Mesenchymal stem cell (in vitro differentiated cells and primary cell): ENCODE data around the gene CFL1.

Experiments
- DNase-seq: peaks from one replicate; pipeline ENCODE4 v3.0.0-alpha.2; 2013
- H2AFZ ChIP-seq: one replicate; pipeline ENCODE4 v1.6.1; 2013; ENCODE audit warnings: low read depth, mild to moderate bottlenecking, control low read depth, inconsistent platforms, low read length, moderate library complexity
- H2AK5ac ChIP-seq: 2 replicates; pipeline ENCODE4 v1.6.1; 2013; ENCODE audit warnings: low read length, moderate library complexity, mild to moderate bottlenecking, inconsistent platforms; ENCODE audit not compliant: severe bottlenecking
- H2BK120ac ChIP-seq: one replicate; pipeline ENCODE4 v1.6.1; 2013; ENCODE audit warnings: low read depth, mild to moderate bottlenecking, inconsistent platforms, low read length, moderate library complexity
- H2BK12ac ChIP-seq, 2 experiments: one replicate each; pipeline ENCODE4 v1.6.1; 2013; ENCODE audit warnings: inconsistent platforms in 2 of 2, low read length in 2 of 2, mild to moderate bottlenecking in 2 of 2, moderate library complexity in 2 of 2, control low read depth in 1 of 2
- H2BK15ac ChIP-seq: one replicate; pipeline ENCODE4 v1.6.1; 2013; ENCODE audit warnings: mild to moderate bottlenecking, low read depth, inconsistent platforms; ENCODE audit not compliant: poor library complexity, severe bottlenecking
- H2BK5ac ChIP-seq: 2 replicates; pipeline ENCODE4 v1.6.1; 2013; ENCODE audit warnings: low read depth, mild to moderate bottlenecking, low read length, control low read depth, inconsistent platforms; ENCODE audit not compliant: poor library complexity, severe bottlenecking
- H3K14ac ChIP-seq, 2 experiments: one replicate each; pipeline ENCODE4 v1.6.1; 2013; ENCODE audit warnings: inconsistent platforms in 2 of 2, low read length in 2 of 2, control low read depth in 1 of 2, mild to moderate bottlenecking in 1 of 2, moderate library complexity in 1 of 2
- H3K18ac ChIP-seq, 2 experiments: one replicate each; pipeline ENCODE4 v1.6.1; 2013; ENCODE audit warnings: inconsistent platforms in 2 of 2, low read length in 2 of 2, control low read depth in 1 of 2, low read depth in 1 of 2, mild to moderate bottlenecking in 1 of 2
- H3K23ac ChIP-seq, 2 experiments: one replicate each; pipeline ENCODE4 v1.6.1; 2013; ENCODE audit warnings: inconsistent platforms in 2 of 2, low read length in 2 of 2, mild to moderate bottlenecking in 2 of 2, moderate library complexity in 2 of 2, control low read depth in 1 of 2
- H3K27ac ChIP-seq: 2 replicates; pipeline ENCODE4 v1.5.1; 2013; ENCODE audit warnings: mild to moderate bottlenecking, moderate library complexity, low read length, control low read depth, inconsistent platforms; ENCODE audit not compliant: poor library complexity, severe bottlenecking
- H3K27me3 ChIP-seq, 2 experiments: 2 replicates each; pipeline versions ENCODE4 v1.6.1 to v1.7.0; 2013; ENCODE audit warnings: low read length in 2 of 2, mild to moderate bottlenecking in 2 of 2, moderate library complexity in 2 of 2, control low read depth in 1 of 2, inconsistent platforms in 1 of 2; ENCODE audit not compliant: control insufficient read depth in 1 of 2, insufficient read depth in 1 of 2
- H3K36me3 ChIP-seq, 2 experiments: 2 replicates each; pipeline versions ENCODE4 v1.6.1 to v1.7.0; 2013; ENCODE audit warnings: low read length in 2 of 2, control low read depth in 1 of 2, inconsistent platforms in 1 of 2, low read depth in 1 of 2, mild to moderate bottlenecking in 1 of 2; ENCODE audit not compliant: insufficient read depth in 2 of 2, control insufficient read depth in 1 of 2
- H3K4ac ChIP-seq, 2 experiments: one replicate each; pipeline ENCODE4 v1.6.1; 2013; ENCODE audit warnings: inconsistent platforms in 2 of 2, low read length in 2 of 2, mild to moderate bottlenecking in 2 of 2, moderate library complexity in 2 of 2, control low read depth in 1 of 2, low read depth in 1 of 2
- H3K4me1 ChIP-seq: 2 replicates; pipeline ENCODE4 v1.6.1; 2013; ENCODE audit warnings: low read depth, low read length, control low read depth; ENCODE audit not compliant: control insufficient read depth, insufficient read depth
- H3K4me2 ChIP-seq: 2 replicates; pipeline ENCODE4 v1.6.1; 2013; ENCODE audit warnings: low read length, mild to moderate bottlenecking, inconsistent platforms; ENCODE audit not compliant: poor library complexity, severe bottlenecking
- H3K4me3 ChIP-seq, 2 experiments: 2 replicates each; pipeline versions ENCODE4 v1.5.1 to v1.7.0; 2013; ENCODE audit warnings: low read length in 2 of 2, mild to moderate bottlenecking in 2 of 2, control low read depth in 1 of 2, low read depth in 1 of 2; ENCODE audit not compliant: insufficient read depth in 1 of 2
- H3K79me1 ChIP-seq: replicated peaks from 2 replicates; pipeline ENCODE4 v1.6.1; 2013; ENCODE audit warnings: mild to moderate bottlenecking, control low read depth, low read length, inconsistent platforms; ENCODE audit not compliant: poor library complexity, severe bottlenecking
- H3K9ac ChIP-seq: 2 replicates; pipeline ENCODE4 v1.7.0; 2013; ENCODE audit warnings: mild to moderate bottlenecking, low read length, moderate library complexity
- H3K9me3 ChIP-seq: 2 replicates; pipeline ENCODE4 v1.7.0; 2013; ENCODE audit warnings: mild to moderate bottlenecking, low read length; ENCODE audit not compliant: control insufficient read depth
- H4K8ac ChIP-seq: one replicate; pipeline ENCODE4 v1.6.1; 2013; ENCODE audit warnings: inconsistent platforms, mild to moderate bottlenecking, low read length, moderate library complexity
- H4K91ac ChIP-seq: one replicate; pipeline ENCODE4 v1.6.1; 2013; ENCODE audit warnings: mild to moderate bottlenecking, low read length, inconsistent platforms
- WGBS: methylation state at CpG from one replicate; pipeline ENCODE4 v1.1.7; 2013; ENCODE audit warnings: mixed read lengths; 5-methylcytosine and 5-hydroxymethylcytosine counted together

The CFL1 gene

GRCh38 chr11:65900899-65901180, 42.9 kb upstream of the CFL1 start:
- Histone ChIP-seq H3K4me3 (peak overlapping the region in 1 of 2 experiments; percentile 98), H3K9ac (peak overlapping the region; percentile 67), H3K9me3 (no peaks in the 10 kb centered on the region), H2BK120ac (no peak overlapping the region), H2BK15ac (peak overlapping the region; percentile 20), H3K23ac (no peak overlapping the region), H3K4me2 (peak overlapping the region; percentile 92), H3K27ac (peak overlapping the region; percentile 66), H3K27me3 (no peaks in the 10 kb centered on the region), H2BK12ac (peak overlapping the region in 1 of 2 experiments; percentile 52), H4K8ac (no peak overlapping the region), H3K36me3 (peaks cover 15 to 23% of the 10 kb centered on the region in 2 experiments), H3K18ac (no peak overlapping the region), H2AK5ac (no peak overlapping the region), H3K4me1 (peaks cover 40% of the 10 kb centered on the region), H2BK5ac (no peak overlapping the region), H4K91ac (no peak overlapping the region), H3K14ac (no peak overlapping the region), H2AFZ (no peak overlapping the region), H3K4ac (no peak overlapping the region), H3K79me1 (peaks cover 2% of the 10 kb centered on the region)
- no peak for DNase-seq
- WGBS = 83% methylated on average over 8 of the region's 11 CpGs

GRCh38 chr11:65900125-65900898, 42.3 kb upstream of the CFL1 start, which contains the start of gene FOSL1:
FOSL1 (minus strand) TSS chr11:65900388; CDS start chr11:65900339, 49 bp downstream.
- Histone ChIP-seq H3K27me3 (no peaks in the 10 kb centered on the region), H3K9ac (peak within 1 kb of the TSS; percentile 100), H3K18ac (peak within 1 kb of the TSS; percentile 78 to 95), H3K23ac (peak within 1 kb of the TSS in 1 of 2 experiments; percentile 97), H2BK12ac (peak within 1 kb of the TSS; percentile 52 to 95), H2BK15ac (peak within 1 kb of the TSS; percentile 73), H3K9me3 (no peaks in the 10 kb centered on the region), H2BK120ac (peak within 1 kb of the TSS; percentile 82), H3K4me2 (peak within 1 kb of the TSS; percentile 92), H2AK5ac (peak within 1 kb of the TSS; percentile 57), H3K36me3 (peaks cover 20 to 28% of the 10 kb centered on the region in 2 experiments), H2BK5ac (peak within 1 kb of the TSS; percentile 95), H4K91ac (peak within 1 kb of the TSS; percentile 83), H3K79me1 (peaks cover 2% of the 10 kb centered on the region), H3K27ac (peak within 1 kb of the TSS; percentile 94), H3K4me3 (peak within 1 kb of the TSS; percentile 80 to 98), H3K14ac (peak within 1 kb of the TSS in 1 of 2 experiments; percentile 94), H3K4ac (peak within 1 kb of the TSS; percentile 80 to 91), H2AFZ (peak within 1 kb of the TSS; percentile 39), H4K8ac (peak within 1 kb of the TSS; percentile 84), H3K4me1 (peaks cover 43% of the 10 kb centered on the region)
- DNase-seq = peak; percentile 97
- WGBS = 3% methylated on average over 73 of the region's 80 CpGs

GRCh38 chr11:65899356-65900124, 41.6 kb upstream of the CFL1 start:
- Histone ChIP-seq H3K27ac (peak overlapping the region; percentile 94), H2BK12ac (peak overlapping the region; percentile 38 to 95), H4K91ac (peak overlapping the region; percentile 83), H3K27me3 (no peaks in the 10 kb centered on the region), H3K9ac (peak overlapping the region; percentile 100), H4K8ac (peak overlapping the region; percentile 84), H2AK5ac (peak overlapping the region; percentile 57), H3K14ac (peak overlapping the region in 1 of 2 experiments; percentile 94), H3K36me3 (peaks cover 23 to 30% of the 10 kb centered on the region in 2 experiments), H3K79me1 (peaks cover 2% of the 10 kb centered on the region), H2BK15ac (peak overlapping the region; percentile 73), H3K4me2 (peak overlapping the region; percentile 92), H3K4me1 (peaks cover 43% of the 10 kb centered on the region), H3K4me3 (peak overlapping the region; percentile 80 to 98), H2BK120ac (peak overlapping the region; percentile 82), H3K9me3 (no peaks in the 10 kb centered on the region), H2BK5ac (peak overlapping the region; percentile 95), H3K4ac (peak overlapping the region; percentile 80 to 91), H2AFZ (peak overlapping the region; percentile 39), H3K18ac (peak overlapping the region; percentile 78 to 95), H3K23ac (peak overlapping the region in 1 of 2 experiments; percentile 97)
- under 1% methylated on average over 66 of the region's 78 CpGs for WGBS
- peak; percentile 88 for DNase-seq
